Measurements from ENCODE around the gene BPIFB3.
A peak's percentile ranks its signal among the peaks of the same experiment; 100 is the strongest.

BPIFB3 gene

GRCh38 chr20:33010674-33011449, 42.8 kb upstream of the BPIFB3 start:
- Mint-ChIP-seq H3K27ac (peak overlapping the region in 1 of 2 donors; percentile 44), H3K27me3 (peaks cover 6 to 10% of the 10 kb centered on the region in 2 donors), H3K9me3 (no peaks in the 10 kb centered on the region), H3K4me1 (ENCODE audit: low read depth in 2 of 2) (no peaks in the 10 kb centered on the region), H3K36me3 (ENCODE audit: insufficient read depth) (no peaks in the 10 kb centered on the region), H3K4me3 (no peak overlapping the region)
- no peak for DNase-seq
- no peak for ATAC-seq (replicated peaks)

- Mint-ChIP-seq H3K9me3 (no peaks in the 10 kb centered on the region), H3K27ac (peak overlapping the region in 1 of 2 donors; percentile 16), H3K4me1 (ENCODE audit: low read depth in 2 of 2) (peaks cover 0 to 3% of the 10 kb centered on the region in 2 donors), H3K27me3 (peaks cover 6 to 19% of the 10 kb centered on the region in 2 donors), H3K36me3 (ENCODE audit: insufficient read depth) (no peaks in the 10 kb centered on the region), H3K4me3 (no peak overlapping the region)
- DNase-seq = no peak
- ATAC-seq (replicated peaks) = no peak
Measured at GRCh38 chr20:33012327-33013189, 41.1 kb upstream of the BPIFB3 start.

DNA sequence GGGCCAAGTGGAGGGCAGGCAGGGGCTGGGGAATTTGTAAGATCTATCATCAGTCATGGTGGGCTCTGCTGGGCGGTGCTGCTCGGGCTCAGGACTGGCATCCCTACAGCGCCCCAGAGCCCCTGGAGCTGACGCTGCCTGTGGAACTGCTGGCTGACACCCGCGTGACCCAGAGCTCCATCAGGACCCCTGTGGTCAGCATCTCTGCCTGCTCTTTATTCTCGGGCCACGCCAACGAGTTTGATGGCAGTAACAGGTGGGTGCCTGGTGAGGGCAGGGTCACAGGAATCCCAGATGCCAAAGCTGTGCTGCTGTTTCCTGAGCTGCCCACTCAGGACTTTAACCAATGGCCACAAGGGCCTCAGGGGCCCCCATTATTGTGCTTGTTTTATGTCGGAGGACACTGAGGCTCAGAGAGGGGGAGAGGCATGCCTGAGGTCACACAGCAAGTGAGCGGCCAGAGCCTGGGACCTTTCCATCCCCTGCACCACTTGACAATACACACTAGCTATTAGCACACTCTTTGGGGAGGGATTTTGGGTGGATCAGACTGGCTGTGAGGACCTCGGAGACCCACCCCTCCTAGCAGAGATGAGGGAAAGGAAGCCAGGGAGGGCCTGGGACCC, 39.9 kb upstream of the BPIFB3 start:
- Mint-ChIP-seq H3K4me1 (ENCODE audit: low read depth in 2 of 2) (peaks cover 0 to 3% of the 10 kb centered on the region in 2 donors), H3K36me3 (ENCODE audit: insufficient read depth) (no peaks in the 10 kb centered on the region), H3K4me3 (no peak overlapping the region), H3K27ac (no peak overlapping the region), H3K27me3 (peaks cover 6 to 19% of the 10 kb centered on the region in 2 donors), H3K9me3 (no peaks in the 10 kb centered on the region)
- ATAC-seq (replicated peaks) = no peak
- DNase-seq = no peak

DNA sequence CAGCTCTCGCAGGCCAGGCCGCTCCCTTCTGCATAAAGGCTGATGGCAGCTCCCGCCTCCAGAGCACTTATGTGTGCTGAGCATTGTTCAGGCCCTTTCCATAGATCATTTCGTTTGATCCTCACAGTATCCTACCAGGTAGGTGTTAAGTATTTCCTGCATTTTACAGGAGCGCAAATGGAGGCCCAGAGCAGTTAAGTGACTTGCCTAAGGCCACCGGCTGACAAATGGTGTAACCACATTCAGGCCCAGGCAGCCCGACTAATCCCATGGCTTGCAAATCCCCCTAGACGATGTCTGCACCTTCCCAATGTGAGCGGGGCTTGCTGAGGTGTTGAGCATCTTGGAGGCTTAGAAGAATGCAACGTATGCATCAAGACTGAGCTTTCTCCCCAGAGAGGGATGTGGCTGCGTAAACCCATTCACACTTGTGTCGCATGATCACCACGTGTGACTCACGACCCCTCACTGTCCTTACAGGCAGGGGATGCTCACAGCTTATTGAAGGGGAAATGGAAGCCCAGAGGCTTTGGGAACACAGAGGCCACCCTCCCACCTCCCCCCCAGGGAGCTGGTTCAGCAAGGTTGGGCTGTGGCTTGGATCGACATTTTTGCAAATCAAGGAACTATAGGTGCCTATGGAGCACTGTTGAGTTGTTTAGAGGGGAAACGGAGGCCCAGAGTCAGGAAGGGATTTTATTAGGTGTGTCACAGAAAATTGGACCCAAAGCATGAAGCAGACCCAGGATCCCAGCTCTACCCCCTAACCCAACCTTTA, 39.2 kb upstream of the BPIFB3 start:
- no peak overlapping the region for H3K4me3 Mint-ChIP-seq
- H3K9me3 Mint-ChIP-seq = no peaks in the 10 kb centered on the region
- peaks cover 0 to 3% of the 10 kb centered on the region in 2 donors for H3K4me1 Mint-ChIP-seq (ENCODE audit: low read depth in 2 of 2)
- DNase-seq (no peak), ATAC-seq (replicated peaks) (no peak)
- H3K27ac Mint-ChIP-seq = no peak overlapping the region
- no peaks in the 10 kb centered on the region for H3K36me3 Mint-ChIP-seq (ENCODE audit: insufficient read depth)
- H3K27me3 Mint-ChIP-seq = peaks cover 6 to 19% of the 10 kb centered on the region in 2 donors

DNA sequence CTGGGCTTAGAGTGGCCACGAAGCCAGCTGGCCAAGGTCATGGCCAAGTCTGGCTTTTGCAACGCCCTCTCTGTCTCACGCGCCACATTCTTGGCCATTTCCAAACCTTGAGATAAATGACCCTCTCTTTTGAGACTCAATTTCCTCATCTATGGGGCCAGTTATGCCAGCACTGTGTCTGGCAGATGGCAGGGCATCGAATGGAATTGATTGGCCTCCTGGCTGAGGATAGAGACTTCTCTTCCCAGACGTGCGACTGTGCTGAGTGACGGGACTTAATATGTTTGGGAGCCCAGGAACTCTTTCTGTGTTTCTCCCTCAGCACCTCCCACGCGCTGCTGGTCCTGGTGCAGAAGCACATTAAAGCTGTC, 38.6 kb upstream of the BPIFB3 start:
- Mint-ChIP-seq H3K27ac (no peak overlapping the region), H3K4me3 (no peak overlapping the region), H3K27me3 (peaks cover 6 to 19% of the 10 kb centered on the region in 2 donors)

DNA sequence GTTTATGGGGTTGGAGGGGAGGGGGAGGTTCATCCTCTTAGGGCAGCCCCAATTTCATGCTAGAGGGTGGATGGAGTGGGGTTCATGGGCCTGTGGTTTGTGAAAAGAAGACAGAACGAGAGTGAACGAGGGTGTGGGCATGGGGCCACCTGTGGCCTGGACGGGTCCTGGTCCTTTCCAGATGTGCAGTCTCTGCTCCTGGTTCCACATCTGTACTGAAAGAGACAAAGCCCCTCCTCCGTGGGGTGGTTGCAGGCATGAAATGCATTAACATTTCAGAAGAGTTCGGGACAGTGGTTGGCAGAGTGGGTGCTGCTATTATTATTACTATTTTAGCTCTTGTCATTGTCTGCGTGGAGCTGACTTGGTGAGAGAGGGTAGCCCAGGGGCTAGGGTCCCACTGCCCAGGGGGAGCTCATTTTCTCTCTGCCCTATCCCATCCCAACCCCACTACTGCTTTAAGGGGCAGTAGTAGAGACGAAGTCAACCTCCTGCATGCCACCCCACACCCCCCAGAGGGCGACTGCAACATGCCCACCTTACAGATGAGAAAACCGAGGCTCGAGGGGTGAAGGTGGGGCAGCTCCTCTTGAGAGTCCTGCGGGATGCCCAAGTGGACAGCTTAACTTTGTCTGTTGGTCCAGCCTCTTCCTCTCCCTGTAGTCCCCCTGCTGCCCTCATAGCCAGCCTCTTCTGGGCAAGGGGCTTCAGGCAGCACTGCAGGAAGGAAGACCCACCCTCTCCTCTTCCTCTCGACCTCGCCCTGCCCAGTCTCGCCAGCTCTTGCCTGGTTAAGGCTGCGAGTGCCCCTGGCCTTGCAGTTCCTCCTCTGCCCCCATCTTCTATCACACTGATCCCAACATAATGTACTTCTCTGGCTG, 37.8 kb upstream of the BPIFB3 start:
- Mint-ChIP-seq H3K27me3 (peaks cover 6 to 10% of the 10 kb centered on the region in 2 donors), H3K4me1 (ENCODE audit: low read depth in 2 of 2) (peaks cover 0 to 3% of the 10 kb centered on the region in 2 donors), H3K27ac (no peak overlapping the region), H3K36me3 (ENCODE audit: insufficient read depth) (no peaks in the 10 kb centered on the region), H3K4me3 (no peak overlapping the region), H3K9me3 (no peaks in the 10 kb centered on the region)
- ATAC-seq (replicated peaks) (no peak), DNase-seq (no peak)

More for the DNA sequence above, 38.6 kb upstream of the BPIFB3 start:
- Mint-ChIP-seq H3K4me1 (ENCODE audit: low read depth in 2 of 2) (peaks cover 0 to 3% of the 10 kb centered on the region in 2 donors), H3K36me3 (ENCODE audit: insufficient read depth) (no peaks in the 10 kb centered on the region), H3K9me3 (no peaks in the 10 kb centered on the region)
- DNase-seq = no peak
- ATAC-seq (replicated peaks) = no peak

GRCh38 chr20:33016581-33017109, 37.1 kb upstream of the BPIFB3 start:
- H3K4me1 Mint-ChIP-seq (ENCODE audit: low read depth in 2 of 2) = peaks cover 0 to 3% of the 10 kb centered on the region in 2 donors
- H3K27ac Mint-ChIP-seq = no peak overlapping the region
- ATAC-seq (replicated peaks) (no peak), DNase-seq (no peak)
- no peaks in the 10 kb centered on the region for H3K36me3 Mint-ChIP-seq (ENCODE audit: insufficient read depth)
- H3K9me3 Mint-ChIP-seq = no peaks in the 10 kb centered on the region
- H3K27me3 Mint-ChIP-seq = peaks cover 6 to 9% of the 10 kb centered on the region in 2 donors
- no peak overlapping the region for H3K4me3 Mint-ChIP-seq

GRCh38 chr20:33017542-33017941, 36.2 kb upstream of the BPIFB3 start:
- H3K9me3 Mint-ChIP-seq = no peaks in the 10 kb centered on the region
- peaks cover 0 to 3% of the 10 kb centered on the region in 2 donors for H3K4me1 Mint-ChIP-seq (ENCODE audit: low read depth in 2 of 2)
- H3K27ac Mint-ChIP-seq = peak overlapping the region in 1 of 2 donors; percentile 30
- H3K4me3 Mint-ChIP-seq = no peak overlapping the region
- no peaks in the 10 kb centered on the region for H3K36me3 Mint-ChIP-seq (ENCODE audit: insufficient read depth)
- ATAC-seq (replicated peaks) = no peak
- H3K27me3 Mint-ChIP-seq = peaks cover 6 to 9% of the 10 kb centered on the region in 2 donors
- no peak for DNase-seq

- DNase-seq = no peak
- Mint-ChIP-seq H3K4me1 (ENCODE audit: low read depth in 2 of 2) (peaks cover 0 to 3% of the 10 kb centered on the region in 2 donors), H3K27me3 (peaks cover 6 to 9% of the 10 kb centered on the region in 2 donors), H3K36me3 (ENCODE audit: insufficient read depth) (no peaks in the 10 kb centered on the region), H3K9me3 (no peaks in the 10 kb centered on the region), H3K27ac (peak overlapping the region in 1 of 2 donors; percentile 30), H3K4me3 (no peak overlapping the region)
- ATAC-seq (replicated peaks) = no peak
Measured at GRCh38 chr20:33018169-33018931, 35.4 kb upstream of the BPIFB3 start.

- peak overlapping the region in 1 of 2 donors; percentile 80 for H3K27ac Mint-ChIP-seq
- DNase-seq = no peak
- no peaks in the 10 kb centered on the region for H3K36me3 Mint-ChIP-seq (ENCODE audit: insufficient read depth)
- no peaks in the 10 kb centered on the region for H3K9me3 Mint-ChIP-seq
- no peak for ATAC-seq (replicated peaks)
- H3K4me3 Mint-ChIP-seq = no peak overlapping the region
- H3K4me1 Mint-ChIP-seq (ENCODE audit: low read depth in 2 of 2) = peaks cover 0 to 3% of the 10 kb centered on the region in 2 donors
- H3K27me3 Mint-ChIP-seq = peaks cover 6 to 9% of the 10 kb centered on the region in 2 donors
Measured at GRCh38 chr20:33019465-33020277, 34.0 kb upstream of the BPIFB3 start.

Data from effector memory CD8-positive, alpha-beta T cell (primary cell).